WTC11 (cell line): ENCODE results near the gene EMX2. TPM values are rescaled to one million over a fixed set of nuclear protein-coding genes. Genes with fewer than 3 reads are reported as not detected.
A peak's percentile ranks its signal among the peaks of the same experiment; 100 is the strongest.

ENCODE experiments used
- ATAC-seq: fragments of 200-7000 bp; cut with Tn5 transposase; 2 replicates; pipeline ENCODE4 v1.10.0; 2021; ENCODE audit warnings: mild to moderate bottlenecking, moderate library complexity
- CTCF ChIA-PET: fragments of 300-600 bp; sonication (Branson Sonifier 250); formaldehyde crosslinking; loops from one replicate; lab custom pipeline; 2021; ENCODE audit warnings: antibody characterized with exemption; lab: Charles Lee
- POLR2A ChIA-PET: fragments of 350-600 bp; sonication (Branson Sonifier 250); formaldehyde crosslinking; loops from one replicate; lab custom pipeline; 2021; ENCODE audit warnings: antibody characterized with exemption; lab: Charles Lee
- DNase-seq: peaks from one replicate; pipeline ENCODE4 v3.0.0; 2021; ENCODE audit warnings: low spot score
- H3K27ac Mint-ChIP-seq: 2 replicates; pipeline ENCODE4 v1.8.0; 2021; ENCODE audit warnings: mixed read lengths
- H3K27me3 Mint-ChIP-seq: 2 replicates; pipeline ENCODE4 v1.8.0; 2021; ENCODE audit warnings: low read depth, mild to moderate bottlenecking, moderate library complexity, mixed read lengths
- H3K36me3 Mint-ChIP-seq: 2 replicates; pipeline ENCODE4 v1.8.0; 2021; ENCODE audit warnings: mixed read lengths
- H3K4me1 Mint-ChIP-seq: 2 replicates; pipeline ENCODE4 v1.8.0; 2022; ENCODE audit warnings: mixed read lengths
- H3K4me3 Mint-ChIP-seq: 2 replicates; pipeline ENCODE4 v1.8.0; 2021; ENCODE audit warnings: mild to moderate bottlenecking, moderate library complexity, mixed read lengths
- H3K9me3 Mint-ChIP-seq: 2 replicates; pipeline ENCODE4 v1.8.0; 2021; ENCODE audit warnings: mixed read lengths
- ETV6 ChIP-seq: sonication (generic); formaldehyde crosslinking; IDR thresholded peaks from 2 replicates; pipeline ENCODE4 v1.8.1; 2022; ENCODE audit warnings: mild to moderate bottlenecking, missing genetic modification reagents
- FOXJ3 ChIP-seq: sonication (generic); formaldehyde crosslinking; IDR thresholded peaks from 2 replicates; pipeline ENCODE4 v1.9.0; 2021; ENCODE audit warnings: missing genetic modification reagents, mild to moderate bottlenecking, borderline replicate concordance
- GABPB1 ChIP-seq: sonication (generic); formaldehyde crosslinking; IDR thresholded peaks from 2 replicates; pipeline ENCODE4 v1.8.1; 2023; ENCODE audit warnings: mild to moderate bottlenecking, missing genetic modification reagents
- HMGA2 ChIP-seq: fragments of 250-450 bp; sonication (Bioruptor Pico); IDR thresholded peaks from 2 replicates; pipeline ENCODE4 v1.4.0; 2021; ENCODE audit warnings: mild to moderate bottlenecking, moderate library complexity
- JAZF1 ChIP-seq: fragments of 250-450 bp; sonication (Bioruptor Pico); IDR thresholded peaks from 2 replicates; pipeline ENCODE4 v1.9.0; 2021; ENCODE audit warnings: moderate library complexity, mild to moderate bottlenecking, inconsistent platforms
- MXD4 ChIP-seq: fragments of 250-450 bp; sonication (Bioruptor Pico); IDR thresholded peaks from 2 replicates; pipeline ENCODE4 v1.8.0; 2021; ENCODE audit warnings: mild to moderate bottlenecking, moderate library complexity, borderline replicate concordance
- NFATC4 ChIP-seq: fragments of 250-450 bp; sonication (Bioruptor Pico); IDR thresholded peaks from 2 replicates; pipeline ENCODE4 v1.9.0; 2021; ENCODE audit warnings: mild to moderate bottlenecking
- NR1H2 ChIP-seq: sonication (generic); formaldehyde crosslinking; IDR thresholded peaks from 2 replicates; pipeline ENCODE4 v1.9.0; 2021; ENCODE audit warnings: mild to moderate bottlenecking, moderate library complexity, missing genetic modification reagents
- SMAD4 ChIP-seq: sonication (generic); formaldehyde crosslinking; IDR thresholded peaks from 2 replicates; pipeline ENCODE4 v1.8.0; 2022; ENCODE audit warnings: mild to moderate bottlenecking, missing genetic modification reagents
- TEAD1 ChIP-seq: sonication (generic); formaldehyde crosslinking; IDR thresholded peaks from 2 replicates; pipeline ENCODE4 v1.8.0; 2022; ENCODE audit warnings: mild to moderate bottlenecking, missing genetic modification reagents
- ZBTB21 ChIP-seq: sonication (generic); formaldehyde crosslinking; IDR thresholded peaks from 2 replicates; pipeline ENCODE4 v1.8.1; 2023; ENCODE audit warnings: mild to moderate bottlenecking, missing genetic modification reagents, borderline replicate concordance
- ZNF232 ChIP-seq: sonication (generic); formaldehyde crosslinking; IDR thresholded peaks from 2 replicates; pipeline ENCODE4 v1.8.0; 2022; ENCODE audit warnings: mild to moderate bottlenecking, missing genetic modification reagents
- ZNF416 ChIP-seq: fragments of 250-450 bp; sonication (Bioruptor Pico); IDR thresholded peaks from 2 replicates; pipeline ENCODE4 v1.9.0; 2021; ENCODE audit warnings: mild to moderate bottlenecking, inconsistent platforms
- total RNA-seq: library from RNA; stranded (reverse); gene quantifications from 3 replicates; pipeline ENCODE4 v1.2.3, GENCODE V29; 2021
- TF ChIP-seq, protein P1 (sequence below): sonication (generic); formaldehyde crosslinking; IDR thresholded peaks from 2 replicates; pipeline ENCODE4 v1.8.0; 2022; ENCODE audit warnings: missing genetic modification reagents
- TF ChIP-seq, protein P2 (sequence below): sonication (generic); formaldehyde crosslinking; IDR thresholded peaks from 2 replicates; pipeline ENCODE4 v1.8.1; 2022; ENCODE audit warnings: mild to moderate bottlenecking, moderate library complexity, missing genetic modification reagents
- TF ChIP-seq, protein P3 (sequence below): fragments of 250-450 bp; sonication (Bioruptor Pico); IDR thresholded peaks from 2 replicates; pipeline ENCODE4 v1.9.0; 2021; ENCODE audit warnings: moderate library complexity, mild to moderate bottlenecking, inconsistent platforms, borderline replicate concordance
- TF ChIP-seq, protein P4 (sequence below): sonication (generic); formaldehyde crosslinking; IDR thresholded peaks from 2 replicates; pipeline ENCODE4 v1.8.1; 2022; ENCODE audit warnings: low read depth, missing genetic modification reagents, borderline replicate concordance
- TF ChIP-seq, protein P5 (sequence below): fragments of 250-450 bp; sonication (Bioruptor Pico); IDR thresholded peaks from 2 replicates; pipeline ENCODE4 v1.9.0; 2021; ENCODE audit warnings: mild to moderate bottlenecking
- TF ChIP-seq, protein P6 (sequence below): sonication (generic); formaldehyde crosslinking; conservative IDR thresholded peaks from 2 replicates; pipeline ENCODE4 v1.8.1; 2022; ENCODE audit warnings: mild to moderate bottlenecking, missing genetic modification reagents
- TF ChIP-seq, protein P7 (sequence below): sonication (generic); formaldehyde crosslinking; IDR thresholded peaks from 2 replicates; pipeline ENCODE4 v1.8.1; 2023; ENCODE audit warnings: mild to moderate bottlenecking, missing genetic modification reagents

The EMX2 gene
- total RNA-seq, 1 experiment from 2014 or later = not detected

DNA sequence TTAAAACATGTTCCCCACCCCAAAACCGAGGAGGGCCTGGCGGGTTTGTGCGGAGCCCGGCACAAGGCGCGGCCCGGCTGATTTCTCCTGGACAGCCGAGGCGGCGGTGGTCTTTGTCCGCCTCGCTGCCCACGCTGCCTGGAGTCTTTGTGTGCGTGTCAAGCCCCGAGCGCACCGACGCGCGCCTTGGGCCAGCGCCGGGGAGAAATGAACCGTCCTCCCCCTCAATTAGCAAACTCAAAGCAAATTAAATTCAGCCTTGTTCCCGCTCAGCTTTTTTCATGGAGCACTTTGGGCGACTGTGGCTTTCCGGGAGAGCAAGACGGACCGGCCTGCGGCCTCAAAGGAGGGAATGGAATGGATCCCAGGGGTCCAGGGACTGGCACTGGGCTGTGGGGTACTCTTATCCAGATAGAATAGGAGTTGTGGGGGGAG, 4.1 kb downstream of the EMX2 start:
- H3K27me3 Mint-ChIP-seq = peaks cover 99% of the 10 kb centered on the region
- DNase-seq (no peak), ATAC-seq (no peak)
- H3K36me3 Mint-ChIP-seq = no peaks in the 10 kb centered on the region
- ChIA-PET CTCF (interaction anchor here (0.7 to 3.9 kb wide), 2 partner anchors 9 to 50 kb away, joined by 3 to 28 read pairs; no protein-coding TSS in a partner anchor), POLR2A (no interaction called here)
- no peak for TF ChIP-seq ZNF232
- TF ChIP-seq, protein P1, sequence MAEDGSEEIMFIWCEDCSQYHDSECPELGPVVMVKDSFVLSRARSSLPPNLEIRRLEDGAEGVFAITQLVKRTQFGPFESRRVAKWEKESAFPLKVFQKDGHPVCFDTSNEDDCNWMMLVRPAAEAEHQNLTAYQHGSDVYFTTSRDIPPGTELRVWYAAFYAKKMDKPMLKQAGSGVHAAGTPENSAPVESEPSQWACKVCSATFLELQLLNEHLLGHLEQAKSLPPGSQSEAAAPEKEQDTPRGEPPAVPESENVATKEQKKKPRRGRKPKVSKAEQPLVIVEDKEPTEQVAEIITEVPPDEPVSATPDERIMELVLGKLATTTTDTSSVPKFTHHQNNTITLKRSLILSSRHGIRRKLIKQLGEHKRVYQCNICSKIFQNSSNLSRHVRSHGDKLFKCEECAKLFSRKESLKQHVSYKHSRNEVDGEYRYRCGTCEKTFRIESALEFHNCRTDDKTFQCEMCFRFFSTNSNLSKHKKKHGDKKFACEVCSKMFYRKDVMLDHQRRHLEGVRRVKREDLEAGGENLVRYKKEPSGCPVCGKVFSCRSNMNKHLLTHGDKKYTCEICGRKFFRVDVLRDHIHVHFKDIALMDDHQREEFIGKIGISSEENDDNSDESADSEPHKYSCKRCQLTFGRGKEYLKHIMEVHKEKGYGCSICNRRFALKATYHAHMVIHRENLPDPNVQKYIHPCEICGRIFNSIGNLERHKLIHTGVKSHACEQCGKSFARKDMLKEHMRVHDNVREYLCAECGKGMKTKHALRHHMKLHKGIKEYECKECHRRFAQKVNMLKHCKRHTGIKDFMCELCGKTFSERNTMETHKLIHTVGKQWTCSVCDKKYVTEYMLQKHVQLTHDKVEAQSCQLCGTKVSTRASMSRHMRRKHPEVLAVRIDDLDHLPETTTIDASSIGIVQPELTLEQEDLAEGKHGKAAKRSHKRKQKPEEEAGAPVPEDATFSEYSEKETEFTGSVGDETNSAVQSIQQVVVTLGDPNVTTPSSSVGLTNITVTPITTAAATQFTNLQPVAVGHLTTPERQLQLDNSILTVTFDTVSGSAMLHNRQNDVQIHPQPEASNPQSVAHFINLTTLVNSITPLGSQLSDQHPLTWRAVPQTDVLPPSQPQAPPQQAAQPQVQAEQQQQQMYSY (CRISPR knock-in tag) = peak; percentile 40; the same call in 1 of the 2 replicates
- no peaks in the 10 kb centered on the region for H3K9me3 Mint-ChIP-seq
- H3K4me3 Mint-ChIP-seq = peak overlapping the region; percentile 57
- peaks cover 57% of the 10 kb centered on the region for H3K4me1 Mint-ChIP-seq
- no peak overlapping the region for H3K27ac Mint-ChIP-seq

DNA sequence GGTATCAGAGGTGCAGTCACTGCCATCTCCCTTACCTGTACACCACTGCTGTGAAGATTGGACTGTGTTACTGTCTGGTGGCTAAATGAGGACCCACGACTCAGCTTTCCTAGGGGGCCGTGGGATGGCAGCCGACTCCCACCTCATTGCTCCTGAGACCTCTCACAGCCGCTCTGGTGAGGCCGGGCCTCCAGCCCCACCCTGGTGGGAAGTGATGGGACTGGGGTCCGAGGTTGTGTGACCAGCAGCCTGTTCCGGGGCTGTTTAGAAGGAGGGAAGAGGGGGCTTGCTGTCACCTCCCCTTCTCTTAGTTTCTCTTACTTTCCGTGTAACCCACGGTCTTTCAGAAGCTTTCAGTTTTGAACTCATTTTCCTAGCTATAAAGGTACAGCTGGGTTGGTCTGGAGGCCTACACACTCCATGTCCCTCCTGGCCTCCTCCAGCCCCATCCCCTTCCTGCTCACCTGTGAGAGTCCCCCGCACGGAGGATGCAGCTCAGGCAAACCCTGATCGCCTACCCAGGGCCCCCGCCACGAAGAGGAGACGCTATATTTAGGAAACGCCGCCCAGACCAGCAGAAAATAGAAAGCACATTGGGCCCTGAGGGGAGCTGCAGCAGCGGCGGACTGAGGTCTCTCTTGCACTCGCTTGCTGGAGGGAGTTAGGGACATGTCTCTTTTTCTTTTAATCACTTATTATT, 4.6 kb downstream of the EMX2 start:
- Mint-ChIP-seq H3K27ac (no peak overlapping the region), H3K4me3 (peak overlapping the region; percentile 57), H3K4me1 (peaks cover 61% of the 10 kb centered on the region), H3K27me3 (peaks cover 99% of the 10 kb centered on the region), H3K9me3 (no peaks in the 10 kb centered on the region), H3K36me3 (no peaks in the 10 kb centered on the region)
- ChIA-PET POLR2A (no interaction called here), CTCF (interaction anchor here (0.9 to 3.9 kb wide), 3 partner anchors 10 to 695 kb away, joined by 3 to 28 read pairs (median 5); no protein-coding TSS in a partner anchor)
- no peak for DNase-seq
- TF ChIP-seq NR1H2 (CRISPR knock-in tag) (no peak), MXD4 (CRISPR knock-in tag) (no peak), SMAD4 (no peak), TEAD1 (no peak), GABPB1 (CRISPR knock-in tag) (no peak), JAZF1 (CRISPR knock-in tag) (no peak), NFATC4 (no peak), ZBTB21 (CRISPR knock-in tag) (no peak), ETV6 (no peak), ZNF416 (CRISPR knock-in tag) (no peak), HMGA2 (CRISPR knock-in tag) (no peak), FOXJ3 (CRISPR knock-in tag) (no peak)
- TF ChIP-seq, protein P2, sequence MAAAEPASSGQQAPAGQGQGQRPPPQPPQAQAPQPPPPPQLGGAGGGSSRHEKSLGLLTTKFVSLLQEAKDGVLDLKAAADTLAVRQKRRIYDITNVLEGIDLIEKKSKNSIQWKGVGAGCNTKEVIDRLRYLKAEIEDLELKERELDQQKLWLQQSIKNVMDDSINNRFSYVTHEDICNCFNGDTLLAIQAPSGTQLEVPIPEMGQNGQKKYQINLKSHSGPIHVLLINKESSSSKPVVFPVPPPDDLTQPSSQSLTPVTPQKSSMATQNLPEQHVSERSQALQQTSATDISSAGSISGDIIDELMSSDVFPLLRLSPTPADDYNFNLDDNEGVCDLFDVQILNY (CRISPR knock-in tag) = no peak
- TF ChIP-seq, protein P3, sequence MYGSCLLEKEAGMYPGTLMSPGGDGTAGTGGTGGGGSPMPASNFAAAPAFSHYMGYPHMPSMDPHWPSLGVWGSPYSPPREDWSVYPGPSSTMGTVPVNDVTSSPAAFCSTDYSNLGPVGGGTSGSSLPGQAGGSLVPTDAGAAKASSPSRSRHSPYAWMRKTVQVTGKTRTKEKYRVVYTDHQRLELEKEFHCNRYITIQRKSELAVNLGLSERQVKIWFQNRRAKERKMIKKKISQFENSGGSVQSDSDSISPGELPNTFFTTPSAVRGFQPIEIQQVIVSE (CRISPR knock-in tag) = no peak
- TF ChIP-seq, protein P4, sequence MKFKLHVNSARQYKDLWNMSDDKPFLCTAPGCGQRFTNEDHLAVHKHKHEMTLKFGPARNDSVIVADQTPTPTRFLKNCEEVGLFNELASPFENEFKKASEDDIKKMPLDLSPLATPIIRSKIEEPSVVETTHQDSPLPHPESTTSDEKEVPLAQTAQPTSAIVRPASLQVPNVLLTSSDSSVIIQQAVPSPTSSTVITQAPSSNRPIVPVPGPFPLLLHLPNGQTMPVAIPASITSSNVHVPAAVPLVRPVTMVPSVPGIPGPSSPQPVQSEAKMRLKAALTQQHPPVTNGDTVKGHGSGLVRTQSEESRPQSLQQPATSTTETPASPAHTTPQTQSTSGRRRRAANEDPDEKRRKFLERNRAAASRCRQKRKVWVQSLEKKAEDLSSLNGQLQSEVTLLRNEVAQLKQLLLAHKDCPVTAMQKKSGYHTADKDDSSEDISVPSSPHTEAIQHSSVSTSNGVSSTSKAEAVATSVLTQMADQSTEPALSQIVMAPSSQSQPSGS (CRISPR knock-in tag) = no peak
- TF ChIP-seq, protein P5, sequence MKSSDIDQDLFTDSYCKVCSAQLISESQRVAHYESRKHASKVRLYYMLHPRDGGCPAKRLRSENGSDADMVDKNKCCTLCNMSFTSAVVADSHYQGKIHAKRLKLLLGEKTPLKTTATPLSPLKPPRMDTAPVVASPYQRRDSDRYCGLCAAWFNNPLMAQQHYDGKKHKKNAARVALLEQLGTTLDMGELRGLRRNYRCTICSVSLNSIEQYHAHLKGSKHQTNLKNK (CRISPR knock-in tag) = no peak
- TF ChIP-seq, protein P6, sequence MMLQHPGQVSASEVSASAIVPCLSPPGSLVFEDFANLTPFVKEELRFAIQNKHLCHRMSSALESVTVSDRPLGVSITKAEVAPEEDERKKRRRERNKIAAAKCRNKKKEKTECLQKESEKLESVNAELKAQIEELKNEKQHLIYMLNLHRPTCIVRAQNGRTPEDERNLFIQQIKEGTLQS (CRISPR knock-in tag) = no peak
- TF ChIP-seq, protein P7, sequence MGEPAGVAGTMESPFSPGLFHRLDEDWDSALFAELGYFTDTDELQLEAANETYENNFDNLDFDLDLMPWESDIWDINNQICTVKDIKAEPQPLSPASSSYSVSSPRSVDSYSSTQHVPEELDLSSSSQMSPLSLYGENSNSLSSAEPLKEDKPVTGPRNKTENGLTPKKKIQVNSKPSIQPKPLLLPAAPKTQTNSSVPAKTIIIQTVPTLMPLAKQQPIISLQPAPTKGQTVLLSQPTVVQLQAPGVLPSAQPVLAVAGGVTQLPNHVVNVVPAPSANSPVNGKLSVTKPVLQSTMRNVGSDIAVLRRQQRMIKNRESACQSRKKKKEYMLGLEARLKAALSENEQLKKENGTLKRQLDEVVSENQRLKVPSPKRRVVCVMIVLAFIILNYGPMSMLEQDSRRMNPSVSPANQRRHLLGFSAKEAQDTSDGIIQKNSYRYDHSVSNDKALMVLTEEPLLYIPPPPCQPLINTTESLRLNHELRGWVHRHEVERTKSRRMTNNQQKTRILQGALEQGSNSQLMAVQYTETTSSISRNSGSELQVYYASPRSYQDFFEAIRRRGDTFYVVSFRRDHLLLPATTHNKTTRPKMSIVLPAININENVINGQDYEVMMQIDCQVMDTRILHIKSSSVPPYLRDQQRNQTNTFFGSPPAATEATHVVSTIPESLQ (CRISPR knock-in tag) = no peak
- no peak for ATAC-seq
